ENCODE data around the gene RAB40C.

The RAB40C gene

GRCh38 chr16:559411-560203 is 30.3 kb upstream of the RAB40C start:
- no peak for DNase-seq

GRCh38 chr16:560204-560700 is 29.6 kb upstream of the RAB40C start, which contains the start of gene PRR35:
PRR35 (plus strand) TSS chr16:560394; CDS start chr16:563295, 2,901 bp downstream.
- DNase-seq = no peak

- no peak for DNase-seq
Observed at GRCh38 chr16:560701-561412, 29.0 kb upstream of the RAB40C start.

- DNase-seq = no peak
Observed at GRCh38 chr16:561413-561794, 28.5 kb upstream of the RAB40C start.

GRCh38 chr16:561957-562938 is 27.6 kb upstream of the RAB40C start:
- no peak for DNase-seq

- DNase-seq = no peak
Observed at GRCh38 chr16:563072-563644, 26.7 kb upstream of the RAB40C start.

GRCh38 chr16:564690-565418 is 25.0 kb upstream of the RAB40C start:
- DNase-seq = no peak

- DNase-seq = no peak
Observed at GRCh38 chr16:565419-566330, 24.2 kb upstream of the RAB40C start.

GRCh38 chr16:566475-567372 is 23.1 kb upstream of the RAB40C start, which contains the start of gene NHLRC4:
NHLRC4 (plus strand) TSS chr16:567005; CDS start chr16:568048, 1,043 bp downstream.
- DNase-seq = peak; percentile 21

- DNase-seq = no peak
Observed at GRCh38 chr16:567373-568256, 22.3 kb upstream of the RAB40C start.

- no peak for DNase-seq
Observed at GRCh38 chr16:568401-569258, 21.2 kb upstream of the RAB40C start.

GRCh38 chr16:569445-570254 is 20.2 kb upstream of the RAB40C start, which contains the start of gene PIGQ:
PIGQ (plus strand) TSS chr16:569968; CDS start chr16:574075, 4,107 bp downstream.
- DNase-seq = peak; percentile 55

- no peak for DNase-seq
Observed at GRCh38 chr16:572865-573650, 16.8 kb upstream of the RAB40C start.

- DNase-seq = no peak
Observed at GRCh38 chr16:574021-574760, 15.7 kb upstream of the RAB40C start.
